GM23338 (cell line): ENCODE measurements around the gene GPR39. TPM values are rescaled to one million over a fixed set of nuclear protein-coding genes. Genes with fewer than 3 reads are reported as not detected.

Experiments
- ATAC-seq: fragments of 200-7000 bp; cut with Tn5 transposase; 3 replicates; pipeline ENCODE4 v1.9.1; 2020
- DNase-seq: peaks from one replicate; pipeline ENCODE4 v3.0.0-alpha.2; 2015; ENCODE audit warnings: low spot score
- H2AFZ ChIP-seq: fragments of 200-600 bp; sonication (generic); 2 replicates; pipeline ENCODE4 v1.8.0; 2016; ENCODE audit warnings: antibody characterized with exemption, mild to moderate bottlenecking, moderate library complexity
- H3F3A ChIP-seq: fragments of 200-600 bp; sonication (generic); replicated peaks from 2 replicates; pipeline ENCODE4 v1.8.0; 2017; ENCODE audit warnings: antibody characterized with exemption, mixed run types, low read depth
- H3K27ac ChIP-seq: fragments of 200-600 bp; sonication (generic); 2 replicates; pipeline ENCODE4 v1.6.1; 2016; ENCODE audit warnings: low read depth
- H3K27me3 ChIP-seq: fragments of 200-600 bp; sonication (generic); 2 replicates; pipeline ENCODE4 v1.8.0; 2016; ENCODE audit warnings: mild to moderate bottlenecking, mixed run types, moderate library complexity; ENCODE audit not compliant: insufficient read depth
- H3K36me3 ChIP-seq: fragments of 200-600 bp; sonication (generic); 2 replicates; pipeline ENCODE4 v1.8.0; 2016; ENCODE audit warnings: mild to moderate bottlenecking; ENCODE audit not compliant: insufficient read depth
- H3K4me1 ChIP-seq: fragments of 200-600 bp; sonication (generic); 2 replicates; pipeline ENCODE4 v1.8.0; 2016; ENCODE audit warnings: mild to moderate bottlenecking, moderate library complexity; ENCODE audit not compliant: insufficient read depth
- H3K4me2 ChIP-seq: fragments of 200-600 bp; sonication (generic); 2 replicates; pipeline ENCODE4 v1.7.1; 2017; ENCODE audit warnings: mixed run types
- H3K4me3 ChIP-seq: fragments of 200-600 bp; sonication (generic); 2 replicates; pipeline ENCODE4 v1.6.1; 2016; ENCODE audit warnings: mixed run types
- H3K79me2 ChIP-seq: fragments of 200-600 bp; sonication (generic); replicated peaks from 2 replicates; pipeline ENCODE4 v1.8.0; 2017; ENCODE audit warnings: mild to moderate bottlenecking; ENCODE audit not compliant: insufficient read depth
- H3K9me2 ChIP-seq: fragments of 200-600 bp; sonication (generic); 2 replicates; pipeline ENCODE4 v1.8.0; 2017; ENCODE audit not compliant: insufficient read depth
- H4K20me1 ChIP-seq: fragments of 200-600 bp; sonication (generic); replicated peaks from 2 replicates; pipeline ENCODE4 v1.8.0; 2017; ENCODE audit warnings: mild to moderate bottlenecking; ENCODE audit not compliant: insufficient read depth
- H3K27ac Mint-ChIP-seq: 2 replicates; pipeline ENCODE4 v1.8.0; 2020; ENCODE audit warnings: inconsistent platforms, mild to moderate bottlenecking, moderate library complexity, mixed read lengths
- H3K27me3 Mint-ChIP-seq: 3 replicates; pipeline ENCODE4 v1.8.0; 2022; ENCODE audit warnings: low read depth, mild to moderate bottlenecking, moderate library complexity, mixed read lengths, inconsistent platforms; ENCODE audit not compliant: insufficient read depth, poor library complexity
- H3K36me3 Mint-ChIP-seq: 3 replicates; pipeline ENCODE4 v1.8.0; 2021; ENCODE audit warnings: low read depth, mild to moderate bottlenecking, inconsistent platforms, moderate library complexity, mixed read lengths
- H3K4me1 Mint-ChIP-seq: 3 replicates; pipeline ENCODE4 v1.8.0; 2020; ENCODE audit warnings: mild to moderate bottlenecking, inconsistent platforms, mixed read lengths
- H3K4me3 Mint-ChIP-seq: 3 replicates; pipeline ENCODE4 v1.8.0; 2021; ENCODE audit warnings: moderate library complexity, mild to moderate bottlenecking, inconsistent platforms, mixed read lengths
- H3K9me3 Mint-ChIP-seq: 3 replicates; pipeline ENCODE4 v1.8.0; 2020; ENCODE audit warnings: moderate library complexity, mild to moderate bottlenecking, inconsistent platforms, mixed read lengths
- CREB1 ChIP-seq: fragments of 250-450 bp; sonication (Bioruptor Pico); IDR thresholded peaks from 2 replicates; pipeline ENCODE4 v1.5.0; 2020; ENCODE audit warnings: low read depth, mild to moderate bottlenecking, moderate library complexity
- CTCF ChIP-seq, 2 experiments: fragments of 200-600 bp in 1 of 2; sonication (generic) in 1 of 2; conservative IDR thresholded peaks; 2 replicates each; pipeline versions ENCODE4 v1.5.1 to v1.6.1; 2016 to 2017; ENCODE audit warnings: antibody characterized with exemption in 2 of 2, low read depth in 2 of 2, mild to moderate bottlenecking in 2 of 2, moderate library complexity in 1 of 2
- ETS1 ChIP-seq: IDR thresholded peaks from 2 replicates; pipeline ENCODE4 v1.6.1; 2016; ENCODE audit warnings: antibody characterized with exemption
- EZH2 ChIP-seq: fragments of 200-600 bp; sonication (generic); IDR thresholded peaks from one replicate; pipeline ENCODE4 v1.8.0; 2017; ENCODE audit warnings: antibody characterized with exemption, mild to moderate bottlenecking, low read depth; ENCODE audit not compliant: unreplicated experiment
- EZH2phosphoT487 ChIP-seq: fragments of 200-600 bp; sonication (generic); IDR thresholded peaks from one replicate; pipeline ENCODE4 v1.8.1; 2018; ENCODE audit warnings: antibody characterized with exemption; ENCODE audit not compliant: unreplicated experiment
- JUNB ChIP-seq: IDR thresholded peaks from one replicate; pipeline ENCODE4 v1.6.1; 2016; ENCODE audit warnings: antibody characterized with exemption; ENCODE audit not compliant: unreplicated experiment
- NANOG ChIP-seq: IDR thresholded peaks from 2 replicates; pipeline ENCODE4 v1.6.1; 2016; ENCODE audit warnings: antibody characterized with exemption, borderline replicate concordance
- STAT1 ChIP-seq: IDR thresholded peaks from one replicate; pipeline ENCODE4 v1.6.1; 2016; ENCODE audit warnings: antibody characterized with exemption; ENCODE audit not compliant: unreplicated experiment
- ZNF114 ChIP-seq: fragments of 250-450 bp; sonication (Bioruptor Pico); IDR thresholded peaks from 2 replicates; pipeline ENCODE4 v1.5.0; 2020; ENCODE audit warnings: mild to moderate bottlenecking, moderate library complexity
- ZNF331 ChIP-seq: fragments of 250-450 bp; sonication (Bioruptor Pico); IDR thresholded peaks from 2 replicates; pipeline ENCODE4 v1.5.0; 2020; ENCODE audit warnings: low read depth, mild to moderate bottlenecking, moderate library complexity
- ZNF462 ChIP-seq: fragments of 250-450 bp; sonication (Bioruptor Pico); IDR thresholded peaks from 2 replicates; pipeline ENCODE4 v1.5.0; 2020; ENCODE audit warnings: mild to moderate bottlenecking, moderate library complexity
- polyA plus RNA-seq: library from polyadenylated mRNA; unstranded; fragments of >200 nt; fragmentation: Nextera tagmentation; extraction: Ambion mirVana; gene quantifications from 2 replicates; pipeline ENCODE4 v1.2.1, GENCODE V29; 2016
- total RNA-seq: library from RNA; depleted of rRNA; stranded (reverse); fragments of >200 nt; shearing (Covaris generic); gene quantifications from 2 replicates; pipeline ENCODE4 v1.2.3, GENCODE V29; 2014

Gene GPR39
- total and polyA plus RNA-seq, 2 experiments from 2014 or later = 0.55 to 1.9 TPM

- H2AFZ ChIP-seq = no peak overlapping the region
- H4K20me1 ChIP-seq = no peaks in the 10 kb centered on the region
- no peaks in the 10 kb centered on the region for H3K36me3 ChIP-seq
- Mint-ChIP-seq H3K4me1 (peaks cover 14% of the 10 kb centered on the region), H3K36me3 (no peaks in the 10 kb centered on the region), H3K4me3 (no peak overlapping the region), H3K9me3 (no peaks in the 10 kb centered on the region), H3K27ac (no peak overlapping the region), H3K27me3 (peaks cover 2% of the 10 kb centered on the region)
- peaks cover 11% of the 10 kb centered on the region for H3K9me2 ChIP-seq
- H3K79me2 ChIP-seq = no peaks in the 10 kb centered on the region
- no peak for DNase-seq
- H3K4me3 ChIP-seq = no peak overlapping the region
- no peaks in the 10 kb centered on the region for H3F3A ChIP-seq
- TF ChIP-seq CTCF (conservative IDR thresholded peaks at IDR 0.05; ENCODE audit: low read depth in 2 of 2) = no peak
- H3K4me1 ChIP-seq = peaks cover 7% of the 10 kb centered on the region; the same call in 1 of the 2 replicates
- H3K27me3 ChIP-seq = no peaks in the 10 kb centered on the region
- H3K27ac ChIP-seq = no peak overlapping the region
- no peak for ATAC-seq
- no peak overlapping the region for H3K4me2 ChIP-seq
Observed at GRCh38 chr2:132595186-132595585, 178.6 kb downstream of the GPR39 start.

GRCh38 chr2:132595693-132596092 lies 179.1 kb downstream of the GPR39 start:
- peaks cover 7% of the 10 kb centered on the region; the same call in 1 of the 2 replicates for H3K4me1 ChIP-seq
- no peak overlapping the region for H3K27ac Mint-ChIP-seq
- peaks cover 9% of the 10 kb centered on the region for H3K4me1 Mint-ChIP-seq
- TF ChIP-seq CTCF (conservative IDR thresholded peaks at IDR 0.05; ENCODE audit: low read depth in 2 of 2) (no peak), ZNF114 (CRISPR knock-in tag) (no peak), JUNB (no peak), CREB1 (no peak), ZNF331 (CRISPR knock-in tag) (no peak), ZNF462 (CRISPR knock-in tag) (no peak), NANOG (no peak), EZH2phosphoT487 (no peak), STAT1 (no peak), EZH2 (no peak), ETS1 (no peak)

More at GRCh38 chr2:132595693-132596092, 179.1 kb downstream of the GPR39 start:
- H3K36me3 ChIP-seq = no peaks in the 10 kb centered on the region
- H3K79me2 ChIP-seq = no peaks in the 10 kb centered on the region
- peaks cover 11% of the 10 kb centered on the region for H3K9me2 ChIP-seq
- H4K20me1 ChIP-seq = no peaks in the 10 kb centered on the region
- no peak for ATAC-seq
- no peaks in the 10 kb centered on the region for H3K27me3 ChIP-seq
- H3K4me3 ChIP-seq = no peak overlapping the region
- H3K36me3 Mint-ChIP-seq = no peaks in the 10 kb centered on the region
- H3K27me3 Mint-ChIP-seq = peaks cover under 1% of the 10 kb centered on the region
- H3F3A ChIP-seq = no peaks in the 10 kb centered on the region
- H3K4me3 Mint-ChIP-seq = no peak overlapping the region
- no peak overlapping the region for H3K4me2 ChIP-seq
- no peak for DNase-seq
- peak overlapping the region; percentile 38; the same call in 1 of the 2 replicates for H2AFZ ChIP-seq
- H3K9me3 Mint-ChIP-seq = no peaks in the 10 kb centered on the region
- H3K27ac ChIP-seq = no peak overlapping the region
